BJ (cell line): ENCODE results near the gene DICER1. TPM values are rescaled to one million over a fixed set of nuclear protein-coding genes. Genes with fewer than 3 reads are reported as not detected.

Experiments used
- CTCF ChIA-PET: fragments of 350-600 bp; formaldehyde crosslinking; extraction: SDS; loops from one replicate; lab custom pipeline; 2021; ENCODE audit warnings: antibody characterized with exemption, inconsistent platforms; lab: Yijun Ruan, JAX
- POLR2A ChIA-PET: fragments of 300-600 bp; sonication (Branson Sonifier 250); formaldehyde crosslinking; extraction: SDS; loops from one replicate; lab custom pipeline; 2021; ENCODE audit warnings: antibody characterized with exemption; lab: Charles Lee
- DNase-seq: peaks from one replicate; pipeline ENCODE4 v3.0.0-alpha.2; 2011; ENCODE audit warnings: low read depth
- H3K27me3 ChIP-seq: 2 replicates; pipeline ENCODE4 v1.6.0; 2011; ENCODE audit warnings: low read length; ENCODE audit not compliant: control insufficient read depth, insufficient read depth
- H3K36me3 ChIP-seq: 2 replicates; pipeline ENCODE4 v1.5.1; 2011; ENCODE audit warnings: low read length; ENCODE audit not compliant: control insufficient read depth, insufficient read depth
- H3K4me3 ChIP-seq: 2 replicates; pipeline ENCODE4 v1.5.1; 2011; ENCODE audit warnings: low read depth, mild to moderate bottlenecking, control low read depth, low read length
- polyA plus RNA-seq: library from polyadenylated mRNA; depleted of rRNA; stranded (reverse); fragments of >200 nt; gene quantifications from 2 replicates; pipeline ENCODE4 v1.2.3, GENCODE V29; 2011
- TF ChIP-seq, protein P1 (sequence below): IDR thresholded peaks from 2 replicates; pipeline ENCODE4 v1.5.1; 2011; ENCODE audit warnings: low read depth, mild to moderate bottlenecking, control low read depth, inconsistent platforms, low read length, moderate library complexity; ENCODE audit not compliant: insufficient read depth

DICER1 gene
- polyA plus RNA-seq, 1 experiment: 15.7 TPM

DNA sequence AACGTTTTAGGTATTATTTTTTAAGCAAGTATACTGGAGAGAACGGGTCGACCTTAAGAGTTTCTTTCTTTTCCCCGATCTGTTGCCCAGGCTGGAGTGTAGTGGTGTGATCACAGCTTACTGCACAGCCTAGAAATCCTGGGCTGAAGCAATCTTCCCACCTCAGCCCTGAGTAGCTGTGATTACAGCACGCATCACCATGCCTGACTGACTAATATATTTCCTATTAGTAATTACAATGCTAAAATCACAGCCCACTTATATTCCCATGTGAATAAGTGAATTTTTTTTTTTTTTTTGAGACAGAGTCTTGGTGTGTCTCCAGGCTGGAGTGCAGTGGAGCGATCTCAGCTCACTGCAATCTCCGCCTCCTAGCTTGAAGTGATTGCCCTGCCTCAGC lies 50.4 kb downstream of the DICER1 start:
- Histone ChIP-seq H3K4me3 (no peak overlapping the region), H3K27me3 (no peaks in the 10 kb centered on the region), H3K36me3 (peaks cover 14% of the 10 kb centered on the region)
- ChIA-PET POLR2A (no interaction called here), CTCF (interaction anchor here (0.7 to 1.5 kb wide), 2 partner anchors 8 to 12 kb away, joined by 3 to 4 read pairs; no protein-coding TSS in a partner anchor)
- TF ChIP-seq, protein P1, sequence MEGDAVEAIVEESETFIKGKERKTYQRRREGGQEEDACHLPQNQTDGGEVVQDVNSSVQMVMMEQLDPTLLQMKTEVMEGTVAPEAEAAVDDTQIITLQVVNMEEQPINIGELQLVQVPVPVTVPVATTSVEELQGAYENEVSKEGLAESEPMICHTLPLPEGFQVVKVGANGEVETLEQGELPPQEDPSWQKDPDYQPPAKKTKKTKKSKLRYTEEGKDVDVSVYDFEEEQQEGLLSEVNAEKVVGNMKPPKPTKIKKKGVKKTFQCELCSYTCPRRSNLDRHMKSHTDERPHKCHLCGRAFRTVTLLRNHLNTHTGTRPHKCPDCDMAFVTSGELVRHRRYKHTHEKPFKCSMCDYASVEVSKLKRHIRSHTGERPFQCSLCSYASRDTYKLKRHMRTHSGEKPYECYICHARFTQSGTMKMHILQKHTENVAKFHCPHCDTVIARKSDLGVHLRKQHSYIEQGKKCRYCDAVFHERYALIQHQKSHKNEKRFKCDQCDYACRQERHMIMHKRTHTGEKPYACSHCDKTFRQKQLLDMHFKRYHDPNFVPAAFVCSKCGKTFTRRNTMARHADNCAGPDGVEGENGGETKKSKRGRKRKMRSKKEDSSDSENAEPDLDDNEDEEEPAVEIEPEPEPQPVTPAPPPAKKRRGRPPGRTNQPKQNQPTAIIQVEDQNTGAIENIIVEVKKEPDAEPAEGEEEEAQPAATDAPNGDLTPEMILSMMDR: no peak
- DNase-seq: no peak

DNA sequence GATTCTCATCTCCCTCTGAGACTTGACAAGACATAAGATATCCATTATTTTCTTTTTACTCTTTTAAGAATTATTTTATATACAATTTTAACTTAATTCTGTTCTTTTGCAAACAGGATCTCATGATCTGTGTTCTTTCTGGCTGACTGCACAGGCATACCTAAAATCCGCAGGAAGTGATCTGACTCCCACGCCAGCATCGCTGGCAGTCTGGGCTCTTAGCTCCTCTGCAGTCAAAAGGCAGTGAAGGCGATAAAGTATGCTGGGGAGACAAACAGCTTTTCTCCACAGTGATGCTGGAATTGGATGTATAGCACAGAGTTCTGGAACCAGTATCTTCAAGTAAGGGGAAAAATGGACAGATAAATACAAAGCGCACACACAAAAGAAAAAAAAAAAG lies 52.4 kb downstream of the DICER1 start:
- TF ChIP-seq, protein P1: no peak
- H3K36me3 ChIP-seq: peaks cover 8% of the 10 kb centered on the region
- ChIA-PET CTCF (interaction anchor here (1.4 kb wide), 1 partner anchor 14 kb away, joined by 5 read pairs; no protein-coding TSS in a partner anchor), POLR2A (no interaction called here)
- H3K27me3 ChIP-seq: no peaks in the 10 kb centered on the region
- no peak for DNase-seq
- H3K4me3 ChIP-seq: no peak overlapping the region

DNA sequence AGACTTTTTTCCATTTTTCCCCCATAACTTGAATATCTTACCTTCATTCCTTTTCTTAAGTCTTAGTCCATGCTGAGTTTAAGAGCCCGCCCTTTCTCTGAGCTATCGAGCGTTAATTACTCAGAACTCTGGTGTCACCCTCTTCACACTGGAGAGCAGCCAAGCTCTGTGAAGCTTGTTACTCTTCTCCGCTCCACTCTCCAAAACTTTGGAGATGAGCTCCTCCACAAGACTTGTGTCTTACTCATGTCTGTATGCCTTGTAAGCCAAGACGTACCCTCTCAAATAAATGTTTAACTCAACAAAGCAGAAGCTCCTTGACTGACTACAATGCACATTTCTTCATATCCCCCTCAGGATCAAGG lies 54.7 kb downstream of the DICER1 start:
- Histone ChIP-seq H3K27me3 (no peaks in the 10 kb centered on the region), H3K4me3 (no peak overlapping the region), H3K36me3 (peaks cover 8% of the 10 kb centered on the region)
- TF ChIP-seq, protein P1: no peak
- DNase-seq: no peak
- CTCF ChIA-PET: interaction anchor here (0.7 kb wide), 2 partner anchors 35 to 413 kb away, joined by 3 read pairs; no protein-coding TSS in a partner anchor
- POLR2A ChIA-PET: no interaction called here

DNA sequence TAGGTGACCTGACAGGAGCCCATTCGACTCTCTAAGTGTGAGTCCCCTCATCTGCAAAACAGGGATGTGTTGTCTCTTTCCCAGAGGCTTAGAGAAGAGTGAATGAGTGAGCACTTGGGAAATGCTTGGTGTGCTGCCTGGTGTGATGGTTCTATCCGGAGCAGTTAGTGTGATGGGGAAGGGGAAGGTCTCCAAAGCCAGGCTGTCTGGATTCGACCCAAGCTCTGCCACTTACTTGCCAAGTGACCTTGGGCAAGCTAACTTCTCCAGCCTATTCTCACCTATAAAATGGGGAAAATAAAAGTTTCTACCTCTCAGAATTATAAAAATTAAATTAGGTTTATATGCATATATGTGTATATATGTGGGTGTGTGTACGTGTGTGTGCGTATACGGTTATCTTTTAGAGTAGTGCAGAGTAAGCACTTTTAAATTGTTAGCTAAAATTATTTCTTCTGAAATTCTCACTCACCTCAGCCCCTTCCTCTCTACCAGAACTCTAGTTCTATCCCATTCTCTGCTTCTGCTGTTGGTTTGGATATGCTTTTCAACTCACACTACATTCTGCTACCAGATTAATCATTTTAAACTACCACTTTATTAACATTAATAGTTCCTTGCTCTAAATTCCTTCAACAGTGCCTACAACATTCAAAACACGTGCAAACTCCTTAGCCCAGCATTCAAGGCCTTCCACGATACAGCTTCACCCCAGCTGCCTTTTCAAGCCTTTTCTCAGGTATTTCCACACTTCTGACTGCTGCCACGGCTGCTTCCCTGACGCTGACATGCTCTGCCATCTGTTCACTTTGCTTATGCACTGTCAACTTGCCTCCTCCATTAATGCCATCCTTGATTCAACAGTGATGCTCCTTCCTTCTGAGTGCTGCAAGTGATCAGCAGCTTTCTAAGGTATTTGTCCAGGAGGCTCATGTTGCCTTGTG lies 55.3 kb downstream of the DICER1 start:
- Histone ChIP-seq H3K27me3 (no peaks in the 10 kb centered on the region), H3K36me3 (peaks cover 8% of the 10 kb centered on the region), H3K4me3 (no peak overlapping the region)
- no peak for DNase-seq
- POLR2A ChIA-PET: no interaction called here
- CTCF ChIA-PET: interaction anchor here (0.7 kb wide), 1 partner anchor 36 kb away, joined by 3 read pairs; no protein-coding TSS in a partner anchor
- TF ChIP-seq, protein P1: no peak

DNA sequence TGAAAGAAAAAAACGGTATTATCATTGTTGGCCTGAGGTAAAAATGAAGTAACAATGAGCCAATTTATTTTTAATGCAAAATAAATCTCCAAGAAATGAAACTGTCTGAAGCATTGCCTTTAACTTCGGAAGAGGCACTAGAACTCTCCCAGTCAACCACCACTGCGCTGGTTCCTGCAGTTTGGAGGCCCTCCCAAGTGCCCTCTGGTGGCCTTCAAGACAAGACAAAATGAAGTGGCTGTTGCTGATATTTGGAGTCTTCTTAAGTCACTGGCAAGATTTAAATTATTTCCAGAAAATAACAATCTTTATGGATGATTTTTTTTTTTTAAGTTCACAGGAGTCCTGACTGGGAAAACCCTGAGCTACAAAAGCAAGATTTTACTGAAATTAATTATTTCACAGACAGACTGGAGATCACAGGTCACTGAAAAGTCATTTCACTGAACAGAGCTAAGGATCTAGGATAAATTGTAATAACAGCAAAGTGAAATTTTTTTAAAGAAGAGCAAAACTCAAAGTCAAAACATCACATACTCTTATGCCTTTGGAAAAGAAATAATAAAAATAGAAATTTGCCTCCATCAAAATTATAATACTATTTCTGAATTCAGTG lies 58.2 kb downstream of the DICER1 start:
- Histone ChIP-seq H3K27me3 (no peaks in the 10 kb centered on the region), H3K36me3 (peaks cover 2% of the 10 kb centered on the region), H3K4me3 (no peak overlapping the region)
- DNase-seq: peak; percentile 10
- TF ChIP-seq, protein P1: peak; percentile 81
- CTCF ChIA-PET: interaction anchor here (0.9 to 1.0 kb wide), 3 partner anchors 8 to 28 kb away, joined by 3 to 4 read pairs (median 4); no protein-coding TSS in a partner anchor
- POLR2A ChIA-PET: no interaction called here
